Activated CD4-positive, alpha-beta T cell treated with anti-CD3 and anti-CD28 coated beads, Interleukin-2, amount 50 U/mL, for 1 hour (primary cell): ENCODE measurements around the gene EVPLL.
"Not testable (repeated sequence)": the region's sequence is repeated elsewhere in the genome, so short reads cannot be mapped to it uniquely, and the experiment has no call there.

Source experiments
- DNase-seq: peaks from one replicate; pipeline ENCODE4 v3.0.0-alpha.2; 2020

EVPLL gene

GRCh38 chr17:18426639-18427038 lies 49.1 kb downstream of the EVPLL start:
- DNase-seq = not testable (repeated sequence)

DNA sequence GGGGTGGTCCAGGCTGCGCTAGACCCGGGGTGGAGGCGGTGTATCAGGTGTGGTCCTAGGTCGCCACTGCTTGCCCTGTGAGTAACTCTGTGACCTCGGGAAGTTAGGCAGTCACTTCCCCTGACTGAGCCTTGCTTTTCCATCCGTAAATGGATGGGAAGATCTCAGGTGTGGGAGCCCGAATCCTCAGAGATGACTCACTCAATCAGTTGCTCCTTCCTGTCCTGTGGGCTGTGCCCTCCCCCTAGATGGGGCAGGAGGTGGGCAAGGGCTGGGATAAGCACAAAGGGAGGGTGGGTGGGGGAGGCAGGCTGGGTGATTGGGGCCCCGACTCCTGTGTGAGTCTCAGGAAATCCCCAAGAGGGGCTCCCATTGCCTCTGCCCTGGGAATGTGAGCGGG lies 54.6 kb downstream of the EVPLL start:
- not testable (repeated sequence) for DNase-seq
